ENCODE measurements around the gene SLFNL1. TPM values are rescaled to one million over a fixed set of nuclear protein-coding genes. Genes with fewer than 3 reads are reported as not detected.

The SLFNL1 gene
- total RNA-seq, 4 donors from 2014 or later = 0.44 to 1.7 (median 0.92) TPM

DNA sequence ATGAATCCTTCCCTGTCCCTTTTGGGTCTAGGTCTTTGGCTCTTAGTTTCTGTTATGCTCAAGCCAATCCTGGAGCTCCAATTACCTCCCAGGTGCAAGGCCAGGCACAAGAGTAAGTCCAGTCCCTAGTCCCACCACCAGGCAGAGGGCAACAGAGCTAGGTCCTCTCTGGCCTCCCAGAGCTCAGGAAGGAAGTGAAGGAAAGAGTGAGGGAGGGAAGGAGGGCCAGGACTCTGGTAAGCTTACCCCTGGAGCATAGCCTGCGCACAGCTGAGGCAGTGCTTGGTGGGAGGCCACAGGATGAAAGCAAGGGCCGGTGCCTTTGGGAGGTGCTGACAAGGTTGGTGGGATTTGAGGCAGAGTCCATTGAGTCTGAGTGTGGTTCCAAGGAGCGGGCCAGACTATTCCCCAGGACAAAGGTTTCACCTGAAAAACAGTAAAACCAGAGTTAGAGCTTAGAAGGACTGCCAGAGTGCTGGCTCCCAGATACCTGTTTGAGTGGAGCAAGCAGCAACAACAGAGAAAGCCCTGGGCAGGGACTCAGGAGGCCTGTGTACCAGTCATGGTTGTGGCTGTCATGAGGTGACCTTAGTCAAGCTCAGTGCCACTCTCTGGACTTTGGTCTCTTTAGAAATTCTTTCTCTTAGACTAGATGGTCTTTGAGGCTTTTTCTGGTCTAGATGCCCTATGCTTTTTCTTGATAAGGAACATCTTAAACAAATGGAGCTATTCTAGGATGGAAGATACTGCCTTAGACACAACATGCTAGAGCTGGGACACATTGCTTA, 15.8 kb upstream of the SLFNL1 start:
- DNase-seq = no peak
- Histone ChIP-seq H3K27ac (no peak overlapping the region), H3K4me1 (no peaks in the 10 kb centered on the region), H3K4me3 (replicated peaks in 1 of 3) (no peak overlapping the region), H3K27me3 (no peaks in the 10 kb centered on the region), H3K9me3 (no peaks in the 10 kb centered on the region), H3K36me3 (peaks cover 21 to 30% of the 10 kb centered on the region in 2 donors)
- intact Hi-C loops (cut with DNase I) = no loop called here
- WGBS, 2 donors = 97 to 100% methylated on average over 3 of the region's 3 CpGs
- TF ChIP-seq, protein P1, sequence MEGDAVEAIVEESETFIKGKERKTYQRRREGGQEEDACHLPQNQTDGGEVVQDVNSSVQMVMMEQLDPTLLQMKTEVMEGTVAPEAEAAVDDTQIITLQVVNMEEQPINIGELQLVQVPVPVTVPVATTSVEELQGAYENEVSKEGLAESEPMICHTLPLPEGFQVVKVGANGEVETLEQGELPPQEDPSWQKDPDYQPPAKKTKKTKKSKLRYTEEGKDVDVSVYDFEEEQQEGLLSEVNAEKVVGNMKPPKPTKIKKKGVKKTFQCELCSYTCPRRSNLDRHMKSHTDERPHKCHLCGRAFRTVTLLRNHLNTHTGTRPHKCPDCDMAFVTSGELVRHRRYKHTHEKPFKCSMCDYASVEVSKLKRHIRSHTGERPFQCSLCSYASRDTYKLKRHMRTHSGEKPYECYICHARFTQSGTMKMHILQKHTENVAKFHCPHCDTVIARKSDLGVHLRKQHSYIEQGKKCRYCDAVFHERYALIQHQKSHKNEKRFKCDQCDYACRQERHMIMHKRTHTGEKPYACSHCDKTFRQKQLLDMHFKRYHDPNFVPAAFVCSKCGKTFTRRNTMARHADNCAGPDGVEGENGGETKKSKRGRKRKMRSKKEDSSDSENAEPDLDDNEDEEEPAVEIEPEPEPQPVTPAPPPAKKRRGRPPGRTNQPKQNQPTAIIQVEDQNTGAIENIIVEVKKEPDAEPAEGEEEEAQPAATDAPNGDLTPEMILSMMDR (IDR thresholded peaks at IDR 0.05) = no peak
- TF ChIP-seq POLR2A (IDR thresholded peaks at IDR 0.05) = no peak

- no peak for DNase-seq
- H3K36me3 ChIP-seq = peaks cover 28 to 30% of the 10 kb centered on the region in 2 donors
- intact Hi-C loops (cut with DNase I) = no loop called here
- no peak overlapping the region for H3K27ac ChIP-seq
- 92 to 96% methylated on average over 3 of the region's 3 CpGs for WGBS, 2 donors
- H3K4me3 ChIP-seq (replicated peaks in 1 of 3) = no peak overlapping the region
- TF ChIP-seq POLR2A (IDR thresholded peaks at IDR 0.05) = no peak
- TF ChIP-seq, protein P1 (IDR thresholded peaks at IDR 0.05) = no peak
- no peaks in the 10 kb centered on the region for H3K9me3 ChIP-seq
- H3K27me3 ChIP-seq = no peaks in the 10 kb centered on the region
- no peaks in the 10 kb centered on the region for H3K4me1 ChIP-seq
Observed at GRCh38 chr1:41033272-41033671, 11.7 kb upstream of the SLFNL1 start.

DNA sequence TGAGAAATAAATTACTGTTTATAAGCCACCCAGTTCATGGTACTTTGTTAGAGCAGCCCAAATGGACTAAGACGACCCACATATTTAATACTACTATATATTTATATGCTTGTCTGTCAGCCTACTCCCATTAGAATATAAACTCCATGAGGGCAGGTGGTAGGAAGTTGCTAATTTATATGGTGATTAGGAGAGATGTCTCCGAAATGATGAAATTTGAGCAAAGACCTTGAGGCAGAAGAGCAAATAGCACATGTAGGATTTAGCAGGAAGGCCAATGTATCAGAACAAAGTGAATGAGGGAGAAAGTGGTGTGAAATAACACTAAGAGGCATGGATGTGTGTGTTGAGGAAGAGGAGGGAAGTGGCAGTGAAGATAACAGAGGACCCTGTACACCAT, 10.6 kb upstream of the SLFNL1 start:
- intact Hi-C loops (cut with DNase I) = no loop called here
- no peak for DNase-seq

GRCh38 chr1:41030872-41031616, 9.5 kb upstream of the SLFNL1 start:
- DNase-seq = no peak
- WGBS, 2 donors = 93 to 96% methylated on average over 8 of the region's 8 CpGs
- Histone ChIP-seq H3K36me3 (peaks cover 26 to 29% of the 10 kb centered on the region in 2 donors), H3K4me1 (no peaks in the 10 kb centered on the region), H3K4me3 (replicated peaks in 1 of 3) (no peak overlapping the region), H3K9me3 (no peaks in the 10 kb centered on the region), H3K27me3 (no peaks in the 10 kb centered on the region), H3K27ac (no peak overlapping the region)
- intact Hi-C loops (cut with DNase I) = no loop called here
- no peak for TF ChIP-seq POLR2A (IDR thresholded peaks at IDR 0.05)
- TF ChIP-seq, protein P1 (IDR thresholded peaks at IDR 0.05) = no peak

More for the DNA sequence above, 10.6 kb upstream of the SLFNL1 start:
- H3K36me3 ChIP-seq = peaks cover 32 to 33% of the 10 kb centered on the region in 2 donors
- H3K27me3 ChIP-seq = no peaks in the 10 kb centered on the region
- H3K4me3 ChIP-seq (replicated peaks in 1 of 3) = no peak overlapping the region
- no peaks in the 10 kb centered on the region for H3K9me3 ChIP-seq
- TF ChIP-seq, protein P1 (IDR thresholded peaks at IDR 0.05) = no peak
- TF ChIP-seq POLR2A (IDR thresholded peaks at IDR 0.05) = no peak
- H3K27ac ChIP-seq = no peak overlapping the region
- no peaks in the 10 kb centered on the region for H3K4me1 ChIP-seq
- WGBS, 2 donors = 97 to 98% methylated on average over 2 of the region's 2 CpGs
